Glomerular endothelial cell (primary cell): ENCODE measurements around the gene SH3RF1. TPM values are rescaled to one million over a fixed set of nuclear protein-coding genes. Genes with fewer than 3 reads are reported as not detected.
"Not testable (repeated sequence)": the region's sequence is repeated elsewhere in the genome, so short reads cannot be mapped to it uniquely, and the experiment has no call there.

Source experiments
- DNase-seq: peaks from one replicate; pipeline ENCODE4 v3.0.0-alpha.2; 2011; ENCODE audit warnings: low read depth, low spot score; ENCODE audit errors: extremely low read depth
- total RNA-seq: library from RNA; depleted of rRNA; stranded (reverse); fragments of >200 nt; gene quantifications from 2 replicates; pipeline ENCODE4 v1.2.3, GENCODE V29; 2015

SH3RF1 gene
- total RNA-seq, 1 donor from 2014 or later: 21.2 TPM

DNA sequence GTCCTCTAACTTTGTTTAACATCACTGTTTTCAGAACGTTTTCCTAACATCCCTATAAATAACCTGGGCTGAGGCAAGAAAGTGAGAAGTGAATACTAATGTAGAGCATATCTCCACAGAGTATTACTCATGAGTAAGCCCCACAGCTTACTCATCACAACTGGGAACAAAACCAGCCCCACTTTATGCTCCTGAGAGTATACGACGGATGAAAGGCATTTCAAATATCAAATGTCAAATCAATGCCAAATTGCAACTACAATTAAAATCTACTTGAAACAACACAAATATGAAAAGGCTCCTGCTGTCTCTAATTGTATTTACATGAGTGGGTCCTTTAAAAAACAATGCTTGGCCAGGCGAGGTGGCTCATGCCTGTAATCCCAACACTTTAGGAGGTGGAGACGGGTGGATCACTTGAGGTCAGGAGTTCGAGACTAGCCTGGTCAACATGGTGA is 41.2 kb downstream of the SH3RF1 start:
- DNase-seq: no peak

DNA sequence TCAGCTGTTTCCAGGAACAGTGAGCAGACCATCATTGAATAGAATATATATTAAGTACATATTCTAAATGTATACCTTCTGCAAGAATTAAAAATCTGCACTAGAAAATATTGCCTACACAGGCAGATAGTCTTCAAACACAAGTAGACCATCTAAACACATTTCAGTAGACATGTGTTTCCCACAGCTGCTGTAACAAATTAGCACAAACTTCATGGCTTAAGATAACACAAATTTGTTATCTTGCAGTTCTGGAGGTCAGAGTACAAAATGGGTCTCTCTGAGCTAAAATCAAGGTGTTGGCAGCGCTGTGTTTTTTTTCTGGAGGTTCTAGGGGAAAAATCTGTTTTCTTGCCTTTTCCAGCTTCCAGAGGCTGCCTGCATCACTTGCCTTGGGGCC is 42.7 kb downstream of the SH3RF1 start:
- no peak for DNase-seq

DNA sequence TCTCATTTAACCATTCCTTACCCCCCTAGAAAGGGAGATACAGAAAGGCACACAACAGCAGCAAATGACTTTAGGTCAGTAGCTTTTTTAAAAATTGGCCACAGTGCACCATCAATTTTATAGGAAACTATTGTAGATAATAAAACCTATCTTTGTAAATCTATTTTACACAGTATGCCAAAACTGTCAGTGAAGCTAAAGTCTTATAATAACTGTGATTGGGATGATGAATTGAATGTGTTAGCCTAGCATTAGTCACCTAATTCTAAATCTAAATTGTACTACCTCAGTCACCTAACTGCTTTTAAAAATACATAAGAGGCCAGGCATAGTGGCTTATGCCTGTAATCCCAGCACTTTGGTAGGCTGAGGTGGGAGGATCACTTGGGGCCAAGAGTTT is 44.2 kb downstream of the SH3RF1 start:
- no peak for DNase-seq

DNA sequence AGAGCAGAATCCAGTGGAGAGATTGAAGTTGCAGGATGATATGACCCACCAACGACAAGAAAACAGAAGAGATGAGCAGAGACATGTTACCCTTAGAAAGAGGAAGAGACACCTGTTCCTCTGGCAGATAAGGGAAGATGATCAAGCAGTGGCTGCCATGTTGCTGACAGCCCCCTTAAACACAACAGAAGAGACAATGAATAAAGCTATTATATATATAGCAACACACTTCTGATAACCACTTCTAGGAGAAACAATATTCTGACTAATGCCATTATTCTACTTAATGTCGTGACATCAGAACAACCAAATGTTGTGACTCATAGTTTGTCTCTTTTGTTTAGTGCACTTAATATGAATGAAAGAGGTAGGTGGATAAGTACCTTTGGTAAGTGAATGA is 44.9 kb downstream of the SH3RF1 start:
- no peak for DNase-seq

DNA sequence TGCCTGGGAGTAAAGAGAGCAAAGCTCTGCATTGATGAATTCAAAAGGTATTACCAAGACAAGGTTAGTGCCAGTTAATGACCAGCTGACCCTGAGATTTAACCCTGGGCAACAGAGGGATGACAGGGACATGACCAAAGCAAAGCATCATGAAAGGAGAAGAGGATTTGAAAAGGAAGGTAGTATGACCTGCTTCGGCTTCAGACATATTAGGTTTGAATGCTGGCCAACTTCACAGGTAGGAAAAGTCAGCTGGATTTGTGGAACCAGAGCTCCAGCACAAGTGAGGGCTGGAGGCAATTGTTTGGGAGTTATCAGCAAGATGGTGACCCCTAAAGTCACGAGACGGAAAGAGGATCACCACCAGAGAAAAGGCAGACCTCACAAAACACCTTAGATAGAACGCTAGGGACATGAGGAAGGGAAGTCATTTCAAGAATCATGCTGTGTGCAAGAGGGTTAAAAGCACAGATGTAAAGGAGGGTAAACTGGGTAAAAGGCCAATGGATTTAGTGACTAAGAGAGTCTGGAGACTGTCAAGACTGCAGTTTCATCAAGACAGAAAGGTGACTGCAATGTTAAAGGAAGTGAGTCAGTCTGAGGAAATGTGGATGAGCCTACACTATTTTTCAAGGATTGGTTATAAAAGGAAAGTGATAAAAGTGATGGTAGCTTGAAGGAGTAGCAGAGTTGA is 45.6 kb downstream of the SH3RF1 start:
- DNase-seq: peak; percentile 75

DNA sequence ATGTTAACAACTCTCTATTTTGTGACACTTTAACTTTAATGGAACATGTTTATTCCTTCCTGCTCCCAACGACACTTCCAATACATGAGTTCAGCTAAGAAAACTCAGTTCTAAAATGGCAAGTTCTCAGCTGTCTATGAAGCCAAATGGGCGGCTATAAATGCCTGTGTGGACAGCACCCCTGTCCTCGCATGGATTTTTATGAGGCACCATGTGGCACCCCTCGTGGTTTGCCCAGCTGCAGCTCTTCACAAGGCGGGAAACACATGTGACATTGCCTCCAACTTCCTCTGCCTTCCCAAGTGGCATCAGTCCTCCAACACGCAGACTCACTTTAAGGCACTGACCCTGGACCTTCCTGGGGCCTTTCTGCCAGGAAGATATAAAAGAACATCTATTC is 48.0 kb downstream of the SH3RF1 start:
- DNase-seq: no peak

DNA sequence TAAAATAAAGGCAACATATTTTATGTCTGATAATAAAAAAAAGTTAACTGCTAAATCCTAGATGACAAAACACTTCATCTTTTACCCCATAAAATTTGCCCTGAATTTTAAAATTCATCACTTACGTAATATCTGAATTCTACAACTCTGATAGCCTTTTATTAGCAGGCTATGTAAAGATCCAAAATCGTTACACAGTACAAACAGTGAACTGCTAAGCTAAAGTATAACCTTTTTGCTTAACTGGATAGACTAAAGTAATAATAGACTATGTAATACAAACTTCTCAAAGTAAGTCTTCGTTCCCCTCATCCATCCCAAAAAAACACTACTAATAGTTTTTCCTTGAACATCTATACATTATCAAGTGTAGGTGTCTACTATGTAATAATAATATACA is 49.1 kb downstream of the SH3RF1 start:
- DNase-seq: no peak

DNA sequence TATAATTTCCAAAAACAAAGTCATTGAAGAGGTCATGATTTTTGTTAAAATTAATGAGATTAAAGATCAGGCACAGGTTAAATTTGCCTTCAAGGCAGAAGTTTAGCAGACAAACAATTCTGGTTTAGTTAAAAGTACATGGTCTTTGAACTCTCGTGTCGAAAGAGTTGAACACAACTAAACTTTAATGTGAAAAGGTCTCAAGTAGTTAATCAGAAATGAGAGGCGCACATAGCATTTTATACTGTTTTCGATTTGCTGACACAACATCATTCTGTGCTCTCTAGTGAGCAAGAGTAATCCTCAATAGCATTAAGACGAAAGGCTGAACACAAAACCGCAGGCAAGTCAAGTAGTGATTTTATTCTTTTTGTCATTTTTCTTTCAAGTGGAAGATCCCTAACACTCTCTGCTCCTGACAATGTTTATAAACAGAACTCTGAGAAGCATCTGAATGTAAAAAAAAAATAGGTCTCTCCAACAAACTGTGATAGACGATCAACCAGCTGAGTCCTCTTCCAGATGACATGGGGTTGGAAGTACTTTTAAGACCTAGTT is 49.8 kb downstream of the SH3RF1 start:
- no peak for DNase-seq

DNA sequence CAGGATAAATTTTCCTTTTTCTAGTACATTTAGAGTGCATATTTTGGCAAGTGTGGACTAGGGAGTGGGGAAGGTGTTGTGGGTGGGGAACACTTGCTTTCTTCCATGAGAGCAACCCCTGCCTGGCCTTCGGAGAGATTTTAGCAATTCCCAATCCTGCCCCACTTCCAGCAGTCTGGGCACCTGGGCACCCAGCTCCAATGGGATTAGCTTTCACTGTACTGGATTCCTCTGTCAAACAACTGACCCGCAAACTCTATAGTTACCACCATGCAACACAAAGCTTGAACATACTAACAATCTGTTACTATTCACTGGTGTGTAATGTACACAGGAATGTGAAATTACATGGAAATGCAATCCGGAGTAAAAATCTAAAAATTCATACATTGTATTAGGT is 50.3 kb downstream of the SH3RF1 start:
- no peak for DNase-seq

DNA sequence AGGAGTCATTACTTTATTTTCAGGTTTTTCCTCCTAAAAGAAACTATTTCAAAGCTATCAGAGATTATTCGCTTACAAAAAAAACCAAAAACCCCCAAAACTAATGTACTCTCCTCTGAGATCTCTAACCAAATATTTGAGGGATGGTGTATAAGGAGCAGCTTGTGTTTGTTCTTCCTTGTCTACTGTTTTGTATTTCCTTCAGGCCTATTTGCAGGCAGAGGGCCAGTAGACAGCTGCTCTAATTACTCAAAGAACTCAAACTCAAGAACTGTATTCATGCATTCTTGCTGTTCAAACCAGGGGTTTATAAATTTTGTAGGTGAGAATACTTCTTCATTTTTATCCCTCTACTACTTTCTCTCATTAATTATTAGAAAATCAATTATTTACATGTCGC is 51.3 kb downstream of the SH3RF1 start:
- DNase-seq: no peak

DNA sequence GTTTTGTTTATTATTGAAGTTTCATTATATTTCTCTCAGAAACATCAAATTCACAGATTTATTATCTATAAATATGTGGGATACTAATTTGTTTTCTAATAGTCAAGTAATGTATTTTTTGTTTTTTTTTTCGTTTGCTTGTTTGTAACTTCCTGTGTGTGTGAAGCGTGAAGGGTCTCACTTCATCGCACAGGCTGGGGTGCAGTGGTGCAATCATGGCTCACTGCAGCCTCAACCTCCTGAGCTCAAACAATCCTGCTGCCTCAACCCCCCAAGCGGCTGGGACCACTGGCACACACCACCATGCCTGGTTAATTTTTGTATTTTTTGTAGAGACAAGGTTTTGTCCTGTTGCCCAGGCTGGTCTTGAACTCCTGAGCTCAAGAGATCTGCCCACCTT is 55.1 kb downstream of the SH3RF1 start:
- DNase-seq: no peak

DNA sequence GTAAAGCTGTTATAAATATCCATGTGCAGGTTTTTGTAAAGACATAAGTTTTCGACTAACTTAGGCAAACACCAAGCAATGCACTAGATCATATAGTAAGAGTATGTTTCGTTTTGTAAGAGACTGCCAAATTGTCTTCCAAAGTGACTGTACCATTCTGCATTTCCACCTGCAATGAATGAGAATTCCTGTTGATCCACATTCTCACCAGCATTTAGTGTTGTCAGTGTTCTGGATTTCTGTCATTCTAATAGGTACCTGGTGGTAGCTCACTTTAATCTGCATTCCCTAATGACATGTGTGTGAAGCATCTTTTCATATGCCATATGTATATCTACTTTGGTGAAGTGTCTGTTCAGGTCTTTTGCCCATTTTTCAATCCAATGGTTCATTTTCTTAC is 57.8 kb downstream of the SH3RF1 start:
- no peak for DNase-seq

DNA sequence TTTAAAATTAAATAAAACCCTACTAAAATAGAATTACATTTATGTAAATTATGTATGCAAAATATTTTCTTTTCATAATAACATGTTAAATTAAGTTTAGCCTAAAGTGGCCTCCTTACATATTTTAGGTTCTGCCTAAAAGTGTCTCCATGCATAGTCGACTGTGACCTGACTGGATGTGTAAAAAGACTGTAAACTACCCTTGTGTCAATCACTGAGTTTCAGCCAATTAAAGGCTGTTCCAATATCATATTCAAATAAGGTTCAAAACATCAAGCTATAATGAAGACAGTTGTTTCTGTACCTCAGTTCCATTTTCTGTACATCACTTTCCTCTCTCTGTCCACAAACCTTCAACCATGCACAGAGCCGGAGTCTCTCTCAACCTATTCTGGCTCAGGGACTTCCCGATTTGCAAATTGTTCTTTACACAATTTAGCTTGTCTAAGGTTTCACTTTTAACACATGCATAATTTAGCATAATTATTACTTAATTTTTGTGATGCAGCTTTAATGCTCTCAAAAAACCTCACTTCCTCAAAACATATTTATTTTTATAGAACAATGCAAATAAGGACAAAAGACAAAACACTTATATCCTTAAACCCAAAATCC is 60.1 kb downstream of the SH3RF1 start:
- DNase-seq: no peak

DNA sequence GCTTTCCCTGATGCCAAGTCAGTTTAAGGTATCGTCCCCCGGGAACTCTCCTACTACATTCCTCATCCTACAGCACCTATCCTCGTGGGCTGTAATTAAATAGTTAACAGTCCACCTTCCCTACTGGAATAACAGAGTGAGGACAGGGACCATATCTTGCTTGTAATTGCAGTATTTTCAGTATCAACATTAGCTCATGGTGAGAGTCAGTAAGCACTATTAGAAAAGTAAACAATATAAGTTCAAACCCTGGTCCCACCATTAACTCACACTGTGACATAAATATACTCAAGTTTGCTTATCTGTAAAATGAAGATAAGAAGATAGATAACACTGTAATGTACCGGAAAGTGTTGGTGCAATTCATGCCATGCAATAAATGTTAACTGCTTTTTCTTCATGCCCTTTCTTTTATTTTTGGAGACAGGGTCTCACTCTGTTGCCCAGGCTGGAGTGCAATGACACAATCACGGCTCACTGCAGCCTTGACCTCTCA is 61.3 kb downstream of the SH3RF1 start:
- DNase-seq: no peak

DNA sequence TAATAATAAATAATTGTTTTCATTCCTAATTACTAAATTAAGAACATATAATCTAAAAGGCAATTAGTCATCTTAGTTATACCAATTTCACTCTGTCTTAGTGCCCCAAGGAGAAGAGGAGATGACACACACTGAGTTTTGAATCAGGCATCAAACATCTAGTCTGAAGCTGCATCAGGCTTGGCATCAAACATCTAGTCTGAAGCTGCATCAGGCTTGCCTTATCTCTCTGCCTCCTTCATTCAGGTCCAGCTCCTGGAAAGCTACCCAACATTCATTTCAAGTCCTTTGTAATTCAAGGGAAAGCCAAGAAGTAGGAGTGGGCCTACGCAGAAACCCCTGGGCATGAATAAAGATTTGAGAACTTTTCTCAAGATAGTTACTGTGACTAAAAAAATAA is 62.2 kb downstream of the SH3RF1 start:
- no peak for DNase-seq

DNA sequence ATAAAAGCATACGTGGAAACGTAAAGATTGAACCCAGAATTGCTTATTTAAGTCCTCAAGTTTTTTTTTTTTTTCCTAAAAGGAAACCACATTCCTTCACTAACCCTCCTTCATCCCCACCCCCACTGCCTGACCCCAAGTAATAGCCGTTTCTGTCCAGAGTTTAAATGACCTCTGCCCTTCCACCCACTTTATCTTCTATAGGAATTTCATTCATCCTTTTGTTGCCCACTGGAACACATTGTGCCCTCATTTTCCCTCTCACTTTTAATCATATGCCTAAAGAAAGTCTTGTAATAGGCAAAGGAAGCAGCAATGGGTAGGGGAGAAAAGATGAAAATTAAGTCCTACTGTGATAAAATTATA is 62.7 kb downstream of the SH3RF1 start:
- DNase-seq: no peak

DNA sequence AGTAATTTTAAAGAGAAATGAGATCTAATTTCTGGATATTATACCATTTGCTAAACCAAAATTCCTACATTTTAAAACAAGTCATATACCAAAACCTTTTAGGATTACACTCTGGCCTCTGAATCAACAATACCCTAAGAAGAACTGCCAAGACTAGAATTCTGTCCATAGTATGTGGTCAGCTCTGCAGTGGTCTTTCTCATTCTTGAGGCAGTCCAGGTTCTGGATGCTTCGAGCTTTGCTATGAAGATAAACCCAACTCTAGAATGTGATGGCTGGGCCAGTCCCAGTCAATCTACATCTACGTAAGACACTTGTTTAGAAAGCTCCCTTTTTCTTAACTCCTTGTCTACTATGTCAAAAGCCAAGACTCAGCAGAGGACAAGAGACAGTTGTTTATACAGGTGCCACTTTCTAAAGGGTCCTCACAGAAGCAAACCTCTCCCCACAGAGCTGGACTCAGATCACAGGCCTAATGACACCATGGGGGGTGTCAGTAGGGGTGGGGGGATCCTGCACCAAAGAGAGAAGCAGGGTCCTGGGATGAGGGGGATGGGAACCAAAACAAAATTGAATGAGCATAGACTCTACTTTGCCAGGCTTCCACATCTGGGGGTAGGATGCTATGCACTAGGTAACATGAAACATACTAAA is 63.2 kb downstream of the SH3RF1 start:
- no peak for DNase-seq

DNA sequence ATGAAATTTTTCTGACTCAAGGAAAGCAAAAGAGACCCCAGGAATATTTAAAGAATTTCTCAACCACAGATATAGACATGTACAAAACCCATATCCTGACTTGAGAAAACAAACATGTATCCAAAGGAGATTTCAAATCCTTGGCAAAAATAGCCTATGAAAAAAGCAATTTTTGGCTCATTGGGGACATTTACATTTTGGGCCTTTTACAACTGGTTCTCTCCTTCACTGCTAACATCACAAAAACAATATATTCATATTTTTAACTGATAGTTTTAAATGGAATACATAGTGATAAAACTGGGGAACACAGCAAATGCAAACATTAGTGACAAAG is 65.0 kb downstream of the SH3RF1 start:
- no peak for DNase-seq

DNA sequence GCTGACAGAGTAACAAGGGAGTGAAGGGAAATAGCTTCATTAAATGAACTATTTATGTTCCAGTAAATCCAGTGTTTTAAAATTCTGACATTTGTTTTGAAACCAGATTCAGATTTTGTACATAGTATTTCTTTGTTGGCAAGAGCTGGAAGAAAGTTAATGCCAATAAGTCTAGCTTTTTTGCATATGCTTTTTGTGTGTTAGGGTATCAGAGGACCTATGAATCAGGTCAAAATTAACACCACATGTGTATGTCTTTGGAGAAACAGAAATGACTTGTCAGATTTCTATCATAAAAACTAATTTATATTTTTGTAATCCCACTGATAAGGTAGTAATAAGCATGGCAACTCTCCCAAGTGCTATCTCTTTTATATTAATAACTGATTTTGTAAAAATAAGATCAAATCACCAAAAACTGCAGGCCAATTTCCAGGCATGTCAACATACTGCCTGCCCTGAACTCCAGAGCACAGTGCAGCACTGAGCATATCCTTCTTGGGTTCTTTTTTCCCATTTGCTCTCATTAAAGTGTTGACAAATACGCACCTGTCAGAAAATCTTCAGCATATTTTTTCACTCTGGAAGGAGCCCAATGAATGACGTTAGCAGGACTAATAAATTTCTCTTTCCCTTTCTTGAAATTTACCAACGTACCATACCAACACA is 65.5 kb downstream of the SH3RF1 start:
- no peak for DNase-seq

DNA sequence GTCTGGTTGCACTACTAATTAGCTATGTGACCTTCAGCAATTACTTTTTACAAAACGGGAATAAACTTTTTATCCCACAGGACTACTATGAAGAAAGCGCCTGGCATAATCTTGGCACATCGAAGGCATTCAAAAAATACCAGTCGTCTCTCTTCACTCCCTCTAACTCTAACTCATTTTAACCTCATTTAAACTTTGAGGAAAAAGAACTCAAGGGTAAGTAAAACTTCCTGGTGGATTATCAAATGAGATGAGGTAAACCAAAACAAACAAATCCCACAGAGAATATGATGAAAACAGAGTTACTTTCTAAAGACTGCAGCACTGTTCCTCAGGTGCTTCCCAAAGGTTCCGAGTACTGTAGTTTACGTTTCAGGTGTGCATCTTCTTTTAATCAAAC is 66.9 kb downstream of the SH3RF1 start:
- no peak for DNase-seq

DNA sequence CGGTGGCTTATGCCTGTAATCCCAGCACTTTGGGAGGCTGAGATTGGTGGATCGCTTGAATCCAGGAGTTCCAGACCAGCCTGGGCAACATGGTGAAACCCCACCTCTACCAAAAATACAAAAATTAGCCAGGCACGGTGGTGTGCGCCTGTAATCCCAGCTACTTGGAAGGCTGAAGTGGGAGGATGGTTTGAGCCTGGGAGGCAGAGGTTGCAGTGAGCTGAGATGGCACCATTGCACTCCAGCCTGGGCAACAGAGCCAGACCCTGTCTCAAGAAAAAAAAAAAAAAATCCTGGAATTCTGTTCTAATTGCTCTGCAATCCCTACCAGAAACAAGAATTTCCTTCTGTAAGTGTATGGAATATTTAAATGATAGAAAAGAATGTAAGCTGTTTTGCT is 67.5 kb downstream of the SH3RF1 start:
- DNase-seq: not testable (repeated sequence)
